ENCODE data around the gene BOLA1. TPM values are rescaled to one million over a fixed set of nuclear protein-coding genes. Genes with fewer than 3 reads are reported as not detected.

The BOLA1 gene
- total and polyA plus RNA-seq, 2 of the 13 experiments (the other 11 are each of a cell fraction or from before 2014, with no cell fraction given), result 3.2 to 4.2 TPM

DNA sequence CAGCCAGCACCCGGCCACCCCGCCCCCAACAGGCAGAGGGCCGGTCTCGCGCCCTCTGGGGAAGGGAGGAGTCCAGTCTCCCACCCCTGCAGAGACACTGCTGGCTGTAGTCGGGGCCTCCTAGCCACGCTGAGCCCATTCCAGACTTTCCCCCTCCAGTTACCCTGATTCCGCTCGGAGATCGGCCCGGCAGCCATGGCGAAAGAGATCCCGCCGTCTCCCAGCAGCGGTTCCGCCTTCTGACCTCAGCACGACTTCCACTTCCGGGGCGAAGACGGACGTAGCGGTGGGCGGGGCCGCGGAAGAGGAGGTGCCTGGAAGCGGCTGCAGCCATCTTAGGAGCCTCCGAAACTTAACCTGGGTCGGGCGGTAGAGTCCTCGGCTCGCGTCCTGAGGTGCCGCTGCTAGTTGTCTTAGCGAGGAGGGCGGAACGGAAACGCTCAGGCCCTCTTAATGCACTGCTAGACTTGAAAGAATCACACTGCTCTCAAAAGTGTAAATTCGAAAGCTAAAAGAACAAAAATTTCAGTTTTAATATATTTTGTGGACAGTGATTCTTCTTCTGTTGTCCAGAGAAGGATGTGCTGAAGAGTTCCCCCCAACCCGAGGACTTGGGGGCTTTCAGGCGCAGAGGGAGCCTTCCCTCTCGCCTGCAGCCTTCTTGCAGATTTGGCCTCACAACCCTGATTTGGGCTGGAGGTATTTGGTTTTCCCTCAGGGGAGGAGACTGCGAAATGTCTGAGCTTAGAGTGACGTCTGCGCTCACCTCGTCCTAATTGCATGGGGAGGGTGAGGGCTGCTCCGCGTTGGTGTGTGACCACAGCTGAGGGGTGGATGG is 28.4 kb downstream of the BOLA1 start, which contains the start of gene SF3B4 (continued):
- TF ChIP-seq, protein P1, sequence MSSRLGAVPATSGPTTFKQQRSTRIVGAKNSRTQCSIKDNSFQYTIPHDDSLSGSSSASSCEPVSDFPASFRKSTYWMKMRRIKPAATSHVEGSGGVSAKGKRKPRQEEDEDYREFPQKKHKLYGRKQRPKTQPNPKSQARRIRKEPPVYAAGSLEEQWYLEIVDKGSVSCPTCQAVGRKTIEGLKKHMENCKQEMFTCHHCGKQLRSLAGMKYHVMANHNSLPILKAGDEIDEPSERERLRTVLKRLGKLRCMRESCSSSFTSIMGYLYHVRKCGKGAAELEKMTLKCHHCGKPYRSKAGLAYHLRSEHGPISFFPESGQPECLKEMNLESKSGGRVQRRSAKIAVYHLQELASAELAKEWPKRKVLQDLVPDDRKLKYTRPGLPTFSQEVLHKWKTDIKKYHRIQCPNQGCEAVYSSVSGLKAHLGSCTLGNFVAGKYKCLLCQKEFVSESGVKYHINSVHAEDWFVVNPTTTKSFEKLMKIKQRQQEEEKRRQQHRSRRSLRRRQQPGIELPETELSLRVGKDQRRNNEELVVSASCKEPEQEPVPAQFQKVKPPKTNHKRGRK (CRISPR knock-in tag; IDR thresholded peaks at IDR 0.05), result no peak
- TF ChIP-seq ZNF615 (CRISPR knock-in tag; IDR thresholded peaks at IDR 0.05; ENCODE audit: borderline replicate concordance) (no peak), ZSCAN29 (CRISPR knock-in tag; conservative IDR thresholded peaks at IDR 0.05) (no peak), RFX5 (IDR thresholded peaks at IDR 0.05; ENCODE audit: low read depth, low read length) (no peak), PHF21A (CRISPR knock-in tag; IDR thresholded peaks at IDR 0.05) (no peak), SSRP1 (CRISPR knock-in tag; IDR thresholded peaks at IDR 0.05) (peak; percentile 43), HOXD1 (CRISPR knock-in tag; IDR thresholded peaks at IDR 0.05) (no peak), ZSCAN20 (CRISPR knock-in tag; IDR thresholded peaks at IDR 0.05; ENCODE audit: borderline replicate concordance) (no peak), POLR2AphosphoS2 (IDR thresholded peaks at IDR 0.05; ENCODE audit: low read depth, low read length) (peak; percentile 69; the same call in 1 of the 2 replicates), SRSF9 (IDR thresholded peaks at IDR 0.05; ENCODE audit: borderline replicate concordance, insufficient read depth, low read depth, low read length, poor library complexity, severe bottlenecking) (no peak), STAG1 (CRISPR knock-in tag; IDR thresholded peaks at IDR 0.05) (no peak), BHLHE40 (IDR thresholded peaks at IDR 0.05; ENCODE audit: low read length) (no peak), TSC22D2 (CRISPR knock-in tag; IDR thresholded peaks at IDR 0.05; ENCODE audit: borderline replicate concordance) (no peak)
- TF ChIP-seq, protein P2, sequence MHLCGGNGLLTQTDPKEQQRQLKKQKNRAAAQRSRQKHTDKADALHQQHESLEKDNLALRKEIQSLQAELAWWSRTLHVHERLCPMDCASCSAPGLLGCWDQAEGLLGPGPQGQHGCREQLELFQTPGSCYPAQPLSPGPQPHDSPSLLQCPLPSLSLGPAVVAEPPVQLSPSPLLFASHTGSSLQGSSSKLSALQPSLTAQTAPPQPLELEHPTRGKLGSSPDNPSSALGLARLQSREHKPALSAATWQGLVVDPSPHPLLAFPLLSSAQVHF (CRISPR knock-in tag; IDR thresholded peaks at IDR 0.05), result no peak; the same call in 1 of the 2 replicates
- TF ChIP-seq, protein P3, sequence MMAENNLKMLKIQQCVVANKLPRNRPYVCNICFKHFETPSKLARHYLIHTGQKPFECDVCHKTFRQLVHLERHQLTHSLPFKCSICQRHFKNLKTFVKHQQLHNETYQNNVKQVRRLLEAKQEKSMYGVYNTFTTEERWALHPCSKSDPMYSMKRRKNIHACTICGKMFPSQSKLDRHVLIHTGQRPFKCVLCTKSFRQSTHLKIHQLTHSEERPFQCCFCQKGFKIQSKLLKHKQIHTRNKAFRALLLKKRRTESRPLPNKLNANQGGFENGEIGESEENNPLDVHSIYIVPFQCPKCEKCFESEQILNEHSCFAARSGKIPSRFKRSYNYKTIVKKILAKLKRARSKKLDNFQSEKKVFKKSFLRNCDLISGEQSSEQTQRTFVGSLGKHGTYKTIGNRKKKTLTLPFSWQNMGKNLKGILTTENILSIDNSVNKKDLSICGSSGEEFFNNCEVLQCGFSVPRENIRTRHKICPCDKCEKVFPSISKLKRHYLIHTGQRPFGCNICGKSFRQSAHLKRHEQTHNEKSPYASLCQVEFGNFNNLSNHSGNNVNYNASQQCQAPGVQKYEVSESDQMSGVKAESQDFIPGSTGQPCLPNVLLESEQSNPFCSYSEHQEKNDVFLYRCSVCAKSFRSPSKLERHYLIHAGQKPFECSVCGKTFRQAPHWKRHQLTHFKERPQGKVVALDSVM (CRISPR knock-in tag; IDR thresholded peaks at IDR 0.05), result no peak
- TF ChIP-seq, protein P4, sequence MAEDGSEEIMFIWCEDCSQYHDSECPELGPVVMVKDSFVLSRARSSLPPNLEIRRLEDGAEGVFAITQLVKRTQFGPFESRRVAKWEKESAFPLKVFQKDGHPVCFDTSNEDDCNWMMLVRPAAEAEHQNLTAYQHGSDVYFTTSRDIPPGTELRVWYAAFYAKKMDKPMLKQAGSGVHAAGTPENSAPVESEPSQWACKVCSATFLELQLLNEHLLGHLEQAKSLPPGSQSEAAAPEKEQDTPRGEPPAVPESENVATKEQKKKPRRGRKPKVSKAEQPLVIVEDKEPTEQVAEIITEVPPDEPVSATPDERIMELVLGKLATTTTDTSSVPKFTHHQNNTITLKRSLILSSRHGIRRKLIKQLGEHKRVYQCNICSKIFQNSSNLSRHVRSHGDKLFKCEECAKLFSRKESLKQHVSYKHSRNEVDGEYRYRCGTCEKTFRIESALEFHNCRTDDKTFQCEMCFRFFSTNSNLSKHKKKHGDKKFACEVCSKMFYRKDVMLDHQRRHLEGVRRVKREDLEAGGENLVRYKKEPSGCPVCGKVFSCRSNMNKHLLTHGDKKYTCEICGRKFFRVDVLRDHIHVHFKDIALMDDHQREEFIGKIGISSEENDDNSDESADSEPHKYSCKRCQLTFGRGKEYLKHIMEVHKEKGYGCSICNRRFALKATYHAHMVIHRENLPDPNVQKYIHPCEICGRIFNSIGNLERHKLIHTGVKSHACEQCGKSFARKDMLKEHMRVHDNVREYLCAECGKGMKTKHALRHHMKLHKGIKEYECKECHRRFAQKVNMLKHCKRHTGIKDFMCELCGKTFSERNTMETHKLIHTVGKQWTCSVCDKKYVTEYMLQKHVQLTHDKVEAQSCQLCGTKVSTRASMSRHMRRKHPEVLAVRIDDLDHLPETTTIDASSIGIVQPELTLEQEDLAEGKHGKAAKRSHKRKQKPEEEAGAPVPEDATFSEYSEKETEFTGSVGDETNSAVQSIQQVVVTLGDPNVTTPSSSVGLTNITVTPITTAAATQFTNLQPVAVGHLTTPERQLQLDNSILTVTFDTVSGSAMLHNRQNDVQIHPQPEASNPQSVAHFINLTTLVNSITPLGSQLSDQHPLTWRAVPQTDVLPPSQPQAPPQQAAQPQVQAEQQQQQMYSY (CRISPR knock-in tag; IDR thresholded peaks at IDR 0.05), result 0 out of 2 replicates have a peak, but pooled peaks have one; percentile 33

Measured in HepG2 (cell line).